ENCODE data around the gene MEF2D.

DNA sequence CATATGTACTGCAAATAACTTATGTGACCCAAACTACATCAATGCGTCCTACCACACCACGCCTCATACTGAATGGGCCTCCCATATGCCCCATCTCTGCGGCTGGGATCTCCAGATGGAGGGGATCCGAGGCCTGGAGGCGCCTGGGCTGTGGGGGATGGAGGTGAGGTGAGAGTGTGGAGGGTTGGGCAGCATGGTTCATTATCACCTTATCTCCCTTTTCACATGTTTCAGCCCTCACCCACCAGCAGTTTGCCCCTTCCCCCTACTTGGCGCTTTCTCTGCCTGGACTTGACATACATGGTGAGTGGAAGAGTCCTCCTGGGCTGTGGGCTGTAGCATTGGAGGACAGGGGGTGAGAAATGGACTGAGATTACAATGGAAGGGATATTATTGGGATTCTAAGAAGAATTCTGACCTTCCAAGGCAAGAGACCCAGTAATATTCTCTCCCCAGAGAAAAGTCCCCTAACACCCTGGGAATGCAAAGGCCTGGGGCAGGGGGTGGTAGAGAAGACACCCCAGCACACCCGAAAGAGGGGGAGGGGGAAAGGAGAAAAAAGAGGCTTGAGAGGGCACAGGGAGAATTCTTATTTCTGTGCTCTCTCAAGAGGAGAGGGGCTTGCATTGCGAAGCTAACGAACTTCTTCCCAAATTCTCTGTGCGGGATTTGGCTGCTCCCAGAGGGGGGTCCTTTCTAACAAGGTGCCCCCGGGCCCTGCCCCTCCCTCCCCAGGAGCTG, 61.4 kb downstream of the MEF2D start:
- TF ChIP-seq POLR2A (IDR thresholded peaks at IDR 0.05), result no peak
- TF ChIP-seq, protein P1, sequence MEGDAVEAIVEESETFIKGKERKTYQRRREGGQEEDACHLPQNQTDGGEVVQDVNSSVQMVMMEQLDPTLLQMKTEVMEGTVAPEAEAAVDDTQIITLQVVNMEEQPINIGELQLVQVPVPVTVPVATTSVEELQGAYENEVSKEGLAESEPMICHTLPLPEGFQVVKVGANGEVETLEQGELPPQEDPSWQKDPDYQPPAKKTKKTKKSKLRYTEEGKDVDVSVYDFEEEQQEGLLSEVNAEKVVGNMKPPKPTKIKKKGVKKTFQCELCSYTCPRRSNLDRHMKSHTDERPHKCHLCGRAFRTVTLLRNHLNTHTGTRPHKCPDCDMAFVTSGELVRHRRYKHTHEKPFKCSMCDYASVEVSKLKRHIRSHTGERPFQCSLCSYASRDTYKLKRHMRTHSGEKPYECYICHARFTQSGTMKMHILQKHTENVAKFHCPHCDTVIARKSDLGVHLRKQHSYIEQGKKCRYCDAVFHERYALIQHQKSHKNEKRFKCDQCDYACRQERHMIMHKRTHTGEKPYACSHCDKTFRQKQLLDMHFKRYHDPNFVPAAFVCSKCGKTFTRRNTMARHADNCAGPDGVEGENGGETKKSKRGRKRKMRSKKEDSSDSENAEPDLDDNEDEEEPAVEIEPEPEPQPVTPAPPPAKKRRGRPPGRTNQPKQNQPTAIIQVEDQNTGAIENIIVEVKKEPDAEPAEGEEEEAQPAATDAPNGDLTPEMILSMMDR (IDR thresholded peaks at IDR 0.05), result no peak

All from adrenal gland (tissue), 5 donors.